ENCODE data around the gene DMRT3. TPM values are rescaled to one million over a fixed set of nuclear protein-coding genes. Genes with fewer than 3 reads are reported as not detected.

DMRT3 gene
- total and polyA plus RNA-seq, 9 of the 15 experiments (the other 6 are each of a cell fraction or from before 2014, with no cell fraction given): not detected

DNA sequence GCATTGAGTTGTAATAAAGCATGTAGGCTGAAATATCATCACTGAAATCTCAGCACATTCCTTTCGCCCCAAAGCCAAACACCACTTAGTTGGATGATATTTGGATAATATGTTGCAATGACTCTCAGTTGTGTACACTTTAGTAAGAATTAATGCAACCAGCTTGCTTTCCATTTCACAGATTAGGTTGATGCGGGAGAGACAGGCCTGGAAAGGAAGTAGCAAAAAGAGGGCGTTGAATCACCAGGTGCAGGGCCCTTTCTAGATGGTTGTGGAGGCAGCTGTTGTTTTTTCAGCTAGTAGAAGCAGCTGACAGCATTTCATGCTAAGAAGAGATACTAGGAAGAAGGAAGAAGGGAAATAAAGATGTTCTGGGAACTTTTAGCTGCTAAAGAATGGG is 30.9 kb downstream of the DMRT3 start:
- H3K27me3 ChIP-seq (ENCODE audit: control insufficient read depth in 2 of 2, insufficient read depth in 2 of 2, low read length in 2 of 2): no peaks in the 10 kb centered on the region
- H4K20me1 ChIP-seq (replicated peaks; ENCODE audit: control insufficient read depth, insufficient read depth, low read length): no peaks in the 10 kb centered on the region
- no peaks in the 10 kb centered on the region for H3K36me3 ChIP-seq (ENCODE audit: control insufficient read depth, insufficient read depth, low read length)
- FAIRE-seq (no peak), ATAC-seq (no peak), DNase-seq (ENCODE audit: extremely low read depth in 1 of 4, low spot score in 3 of 4) (no peak)
- no peak overlapping the region for H3K9ac ChIP-seq (ENCODE audit: insufficient read depth in 1 of 2, low read depth in 2 of 2, low read length in 2 of 2)
- no peak for TF ChIP-seq C11orf30 (IDR thresholded peaks at IDR 0.05; ENCODE audit: low read depth)
- TF ChIP-seq TSHZ1 (CRISPR knock-in tag; IDR thresholded peaks at IDR 0.05): no peak
- TF ChIP-seq STAT6 (CRISPR knock-in tag; IDR thresholded peaks at IDR 0.05): no peak
- no peak for TF ChIP-seq ZNF184 (CRISPR knock-in tag; IDR thresholded peaks at IDR 0.05)
- TF ChIP-seq, protein P1, sequence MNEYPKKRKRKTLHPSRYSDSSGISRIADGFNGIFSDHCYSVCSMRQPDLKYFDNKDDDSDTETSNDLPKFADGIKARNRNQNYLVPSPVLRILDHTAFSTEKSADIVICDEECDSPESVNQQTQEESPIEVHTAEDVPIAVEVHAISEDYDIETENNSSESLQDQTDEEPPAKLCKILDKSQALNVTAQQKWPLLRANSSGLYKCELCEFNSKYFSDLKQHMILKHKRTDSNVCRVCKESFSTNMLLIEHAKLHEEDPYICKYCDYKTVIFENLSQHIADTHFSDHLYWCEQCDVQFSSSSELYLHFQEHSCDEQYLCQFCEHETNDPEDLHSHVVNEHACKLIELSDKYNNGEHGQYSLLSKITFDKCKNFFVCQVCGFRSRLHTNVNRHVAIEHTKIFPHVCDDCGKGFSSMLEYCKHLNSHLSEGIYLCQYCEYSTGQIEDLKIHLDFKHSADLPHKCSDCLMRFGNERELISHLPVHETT (CRISPR knock-in tag; conservative IDR thresholded peaks at IDR 0.05 in 1 of 2, IDR thresholded peaks at IDR 0.05 in 1 of 2): no peak
- TF ChIP-seq NCOA1 (IDR thresholded peaks at IDR 0.05; ENCODE audit: low read depth): no peak
- TF ChIP-seq ESRRA (IDR thresholded peaks at IDR 0.05; ENCODE audit: borderline replicate concordance, low read depth): no peak
- no peak for TF ChIP-seq THRAP3 (IDR thresholded peaks at IDR 0.05; ENCODE audit: borderline replicate concordance)
- in situ Hi-C loops (cut with MboI) (loop anchor here (5.0 kb wide), 1 partner anchor 125 kb away; no protein-coding TSS in a partner anchor), intact Hi-C loops (cut with micrococcal nuclease) (loop anchor here (5.0 kb wide), 1 partner anchor 395 kb away; no protein-coding TSS in a partner anchor)
- no peak overlapping the region for H3K4me3 ChIP-seq
- H3K4me2 ChIP-seq (ENCODE audit: insufficient read depth, low read length): no peak overlapping the region
- H3K9me1 ChIP-seq (ENCODE audit: control insufficient read depth, insufficient read depth, low read length): no peaks in the 10 kb centered on the region
- H3K9me3 ChIP-seq (replicated peaks; ENCODE audit: control insufficient read depth, insufficient read depth, low read depth, low read length): no peaks in the 10 kb centered on the region
- POLR2A ChIA-PET: no interaction called here
- CTCF ChIA-PET (ENCODE audit: low intra/inter-chr PET ratio): no interaction called here
- H3K27ac ChIP-seq (ENCODE audit: extremely low read depth, low read depth, low read length): no peak overlapping the region
- H3K79me2 ChIP-seq (ENCODE audit: control insufficient read depth, insufficient read depth, low read length): no peaks in the 10 kb centered on the region
- H2AFZ ChIP-seq (ENCODE audit: low read depth, low read length): no peak overlapping the region
- WGBS (ENCODE audit: insufficient coverage, low coverage, missing lambda C conversion rate): 4% methylated on average over 3 of the region's 3 CpGs
- no TSS peak for BruUV-seq (replicated peaks)
- no peaks in the 10 kb centered on the region for H3K4me1 ChIP-seq (replicated peaks in 1 of 2; ENCODE audit: control insufficient read depth in 2 of 2, insufficient read depth in 2 of 2, low read length in 2 of 2)

Measured in K562 (cell line).